MM.1S (cell line): Measurements from ENCODE around the gene ITGB3.

Experiments
- DNase-seq: peaks from one replicate; pipeline ENCODE4 v3.0.0-alpha.2; 2015
- H2AFZ ChIP-seq: fragments of 300-600 bp; sonication (generic); 2 replicates; pipeline ENCODE4 v1.6.0; 2016; ENCODE audit warnings: antibody characterized with exemption, low read length
- H3F3A ChIP-seq: fragments of 300-600 bp; sonication (generic); 2 replicates; pipeline ENCODE4 v1.6.1; 2016; ENCODE audit warnings: mild to moderate bottlenecking, antibody characterized with exemption, low read length, moderate library complexity, mixed read lengths; ENCODE audit not compliant: insufficient read depth
- H3K27ac ChIP-seq: fragments of 300-600 bp; sonication (generic); 2 replicates; pipeline ENCODE4 v1.5.1; 2016; ENCODE audit warnings: mild to moderate bottlenecking, low read length
- H3K27me3 ChIP-seq: fragments of 300-600 bp; sonication (generic); replicated peaks from 2 replicates; pipeline ENCODE4 v1.6.0; 2016; ENCODE audit warnings: low read length; ENCODE audit not compliant: insufficient read depth
- H3K36me3 ChIP-seq: fragments of 300-600 bp; sonication (generic); replicated peaks from 2 replicates; pipeline ENCODE4 v1.6.1; 2016; ENCODE audit warnings: mild to moderate bottlenecking, low read length, mixed read lengths; ENCODE audit not compliant: insufficient read depth
- H3K4me1 ChIP-seq: fragments of 300-600 bp; sonication (generic); 2 replicates; pipeline ENCODE4 v1.6.1; 2016; ENCODE audit warnings: low read length, mixed read lengths
- H3K4me2 ChIP-seq: fragments of 300-600 bp; sonication (generic); 2 replicates; pipeline ENCODE4 v1.6.0; 2016; ENCODE audit warnings: low read depth, low read length
- H3K4me3 ChIP-seq: fragments of 300-600 bp; sonication (generic); 2 replicates; pipeline ENCODE4 v1.5.1; 2016; ENCODE audit warnings: low read length, mixed read lengths
- H3K79me2 ChIP-seq: fragments of 300-600 bp; sonication (generic); 2 replicates; pipeline ENCODE4 v1.6.1; 2016; ENCODE audit warnings: mixed run types, low read length, mixed read lengths
- H3K9ac ChIP-seq: fragments of 300-600 bp; sonication (generic); 2 replicates; pipeline ENCODE4 v1.6.1; 2016; ENCODE audit warnings: low read length, mixed read lengths
- H3K9me2 ChIP-seq: fragments of 300-600 bp; sonication (generic); replicated peaks from 2 replicates; pipeline ENCODE4 v1.6.1; 2016; ENCODE audit warnings: mild to moderate bottlenecking, low read length, mixed read lengths; ENCODE audit not compliant: insufficient read depth
- H3K9me3 ChIP-seq: fragments of 300-600 bp; sonication (generic); replicated peaks from 2 replicates; pipeline ENCODE4 v1.6.1; 2016; ENCODE audit warnings: mild to moderate bottlenecking, low read length, mixed read lengths; ENCODE audit not compliant: insufficient read depth
- H4K20me1 ChIP-seq: fragments of 300-600 bp; sonication (generic); 2 replicates; pipeline ENCODE4 v1.6.1; 2016; ENCODE audit warnings: mild to moderate bottlenecking, low read length, moderate library complexity, mixed read lengths; ENCODE audit not compliant: insufficient read depth
- CTCF ChIP-seq: fragments of 300-600 bp; sonication (generic); IDR thresholded peaks from 2 replicates; pipeline ENCODE4 v1.5.1; 2016; ENCODE audit warnings: antibody characterized with exemption, low read length, mixed read lengths
- EZH2 ChIP-seq: fragments of 300-600 bp; sonication (generic); optimal IDR thresholded peaks from 2 replicates; pipeline ENCODE3; 2017; ENCODE audit warnings: low read depth, mild to moderate bottlenecking, antibody characterized with exemption, low read length, mixed read lengths
- EZH2phosphoT487 ChIP-seq: fragments of 300-600 bp; sonication (generic); IDR thresholded peaks from 2 replicates; pipeline ENCODE4 v1.6.1; 2018; ENCODE audit warnings: antibody characterized with exemption, low read length

ITGB3 gene

GRCh38 chr17:47311420-47311819 lies 57.8 kb downstream of the ITGB3 start:
- TF ChIP-seq EZH2, result no peak
- TF ChIP-seq EZH2phosphoT487, result no peak
- no peak for TF ChIP-seq CTCF
- no peak for DNase-seq
- no peaks in the 10 kb centered on the region for H3K9me3 ChIP-seq
- H3K9ac ChIP-seq, result no peak overlapping the region
- no peak overlapping the region for H2AFZ ChIP-seq
- no peaks in the 10 kb centered on the region; the same call in 1 of the 2 replicates for H3F3A ChIP-seq
- no peaks in the 10 kb centered on the region for H4K20me1 ChIP-seq
- no peaks in the 10 kb centered on the region for H3K79me2 ChIP-seq
- H3K4me1 ChIP-seq, result no peaks in the 10 kb centered on the region
- H3K9me2 ChIP-seq, result no peaks in the 10 kb centered on the region
- H3K4me2 ChIP-seq, result no peak overlapping the region
- H3K27me3 ChIP-seq, result no peaks in the 10 kb centered on the region
- H3K27ac ChIP-seq, result no peak overlapping the region
- H3K4me3 ChIP-seq, result no peak overlapping the region
- no peaks in the 10 kb centered on the region for H3K36me3 ChIP-seq

- Histone ChIP-seq H2AFZ (no peak overlapping the region), H3K9ac (no peak overlapping the region), H3K27me3 (no peaks in the 10 kb centered on the region), H3K36me3 (no peaks in the 10 kb centered on the region), H3K27ac (no peak overlapping the region), H4K20me1 (no peaks in the 10 kb centered on the region), H3K9me2 (no peaks in the 10 kb centered on the region), H3K4me2 (no peak overlapping the region), H3K79me2 (no peaks in the 10 kb centered on the region), H3K4me1 (peaks cover 17% of the 10 kb centered on the region), H3F3A (no peaks in the 10 kb centered on the region; the same call in 1 of the 2 replicates), H3K4me3 (no peak overlapping the region), H3K9me3 (no peaks in the 10 kb centered on the region)
- no peak for TF ChIP-seq EZH2phosphoT487
- TF ChIP-seq EZH2, result no peak
- peak; percentile 83 for TF ChIP-seq CTCF
- peak; percentile 65 for DNase-seq
Measured at GRCh38 chr17:47315451-47316266, 62.0 kb downstream of the ITGB3 start.

- no peak overlapping the region for H3K9ac ChIP-seq
Measured at GRCh38 chr17:47316311-47316710, 62.7 kb downstream of the ITGB3 start.

More at GRCh38 chr17:47316311-47316710, 62.7 kb downstream of the ITGB3 start:
- no peak overlapping the region for H3K27ac ChIP-seq
- no peak overlapping the region for H3K4me2 ChIP-seq
- no peak overlapping the region for H2AFZ ChIP-seq
- peaks cover 17% of the 10 kb centered on the region for H3K4me1 ChIP-seq
- H3K36me3 ChIP-seq, result no peaks in the 10 kb centered on the region
- H3K9me2 ChIP-seq, result no peaks in the 10 kb centered on the region
- no peaks in the 10 kb centered on the region; the same call in 1 of the 2 replicates for H3F3A ChIP-seq
- no peak for TF ChIP-seq EZH2
- no peak for TF ChIP-seq CTCF
- no peak for TF ChIP-seq EZH2phosphoT487
- no peaks in the 10 kb centered on the region for H3K79me2 ChIP-seq
- H4K20me1 ChIP-seq, result no peaks in the 10 kb centered on the region
- no peak overlapping the region for H3K4me3 ChIP-seq
- no peaks in the 10 kb centered on the region for H3K9me3 ChIP-seq
- no peaks in the 10 kb centered on the region for H3K27me3 ChIP-seq
- DNase-seq, result no peak
